Neural cell (in vitro differentiated cells): Measurements from ENCODE around the gene MLPH. TPM values are rescaled to one million over a fixed set of nuclear protein-coding genes. Genes with fewer than 3 reads are reported as not detected.

Experiments
- H2AFZ ChIP-seq: fragments of 200-600, 300-800 bp; sonication (generic), shearing (Covaris generic); 2 replicates; pipeline ENCODE4 v1.6.0; 2014; ENCODE audit warnings: low read depth, mild to moderate bottlenecking, antibody characterized with exemption, low read length, moderate library complexity
- H3F3A ChIP-seq: fragments of 200-600 bp; shearing (Covaris generic); 2 replicates; pipeline ENCODE4 v1.6.1; 2016; ENCODE audit warnings: mild to moderate bottlenecking, moderate library complexity, mixed read lengths, antibody characterized with exemption, low read length; ENCODE audit not compliant: insufficient read depth, poor library complexity, severe bottlenecking
- H3K27ac ChIP-seq: fragments of 200-600, 300-800 bp; sonication (generic), shearing (Covaris generic); 2 replicates; pipeline ENCODE4 v1.5.1; 2014; ENCODE audit warnings: mild to moderate bottlenecking, low read length, moderate library complexity
- H3K27me3 ChIP-seq: fragments of 300-800, 200-600 bp; sonication (generic), shearing (Covaris generic); 2 replicates; pipeline ENCODE4 v1.6.0; 2014; ENCODE audit warnings: mild to moderate bottlenecking, low read depth, low read length, moderate library complexity; ENCODE audit not compliant: insufficient read depth
- H3K36me3 ChIP-seq: fragments of 300-800, 200-600 bp; sonication (generic), shearing (Covaris generic); 2 replicates; pipeline ENCODE4 v1.5.1; 2014; ENCODE audit warnings: mild to moderate bottlenecking, antibody characterized with exemption, low read length, moderate library complexity; ENCODE audit not compliant: insufficient read depth
- H3K4me2 ChIP-seq: fragments of 300-800, 200-600 bp; sonication (generic), shearing (Covaris generic); 2 replicates; pipeline ENCODE4 v1.6.0; 2014; ENCODE audit warnings: mild to moderate bottlenecking, low read length
- H3K4me3 ChIP-seq: fragments of 300-800, 200-600 bp; sonication (generic), shearing (Covaris generic); 2 replicates; pipeline ENCODE4 v1.5.1; 2014; ENCODE audit warnings: mild to moderate bottlenecking, low read length, moderate library complexity
- H3K79me2 ChIP-seq: fragments of 200-600 bp; shearing (Covaris generic); replicated peaks from 2 replicates; pipeline ENCODE4 v1.6.0; 2014; ENCODE audit warnings: mild to moderate bottlenecking, low read length, moderate library complexity; ENCODE audit not compliant: insufficient read depth
- H3K9ac ChIP-seq: fragments of 300-800, 200-600 bp; sonication (generic), shearing (Covaris generic); 2 replicates; pipeline ENCODE4 v1.6.1; 2016; ENCODE audit warnings: mild to moderate bottlenecking, low read length, mixed read lengths
- H3K9me2 ChIP-seq: fragments of 200-600 bp; shearing (Covaris generic); 2 replicates; pipeline ENCODE4 v1.6.1; 2016; ENCODE audit warnings: mild to moderate bottlenecking, low read length, mixed read lengths; ENCODE audit not compliant: insufficient read depth
- H3K9me3 ChIP-seq: fragments of 200-600, 300-800 bp; sonication (generic), shearing (Covaris generic); 2 replicates; pipeline ENCODE4 v1.6.1; 2016; ENCODE audit warnings: mild to moderate bottlenecking, mixed run types, low read length, moderate library complexity, mixed read lengths
- H4K20me1 ChIP-seq: fragments of 200-600 bp; shearing (Covaris generic); 2 replicates; pipeline ENCODE4 v1.6.1; 2016; ENCODE audit warnings: mild to moderate bottlenecking, mixed run types; ENCODE audit not compliant: insufficient read depth
- EP300 ChIP-seq: fragments of 450-650 bp; conservative IDR thresholded peaks from 2 replicates; pipeline ENCODE4 v1.6.1; 2014; ENCODE audit warnings: antibody characterized with exemption, mild to moderate bottlenecking, moderate library complexity; ENCODE audit not compliant: poor library complexity, severe bottlenecking
- EZH2 ChIP-seq: fragments of 200-600, 300-800 bp; shearing (Covaris generic), sonication (generic); IDR thresholded peaks from 2 replicates; pipeline ENCODE4 v1.6.1; 2014; ENCODE audit warnings: antibody characterized with exemption, low read length, borderline replicate concordance, mild to moderate bottlenecking; ENCODE audit not compliant: insufficient read depth, poor library complexity, severe bottlenecking
- MXI1 ChIP-seq: fragments of 450-650 bp; conservative IDR thresholded peaks from 2 replicates; pipeline ENCODE4 v1.6.1; 2014; ENCODE audit warnings: antibody characterized with exemption, mild to moderate bottlenecking; ENCODE audit not compliant: poor library complexity, severe bottlenecking
- POLR2AphosphoS5 ChIP-seq: IDR thresholded peaks from 2 replicates; pipeline ENCODE4 v1.6.1; 2012
- RAD21 ChIP-seq: fragments of 450-650 bp; conservative IDR thresholded peaks from 2 replicates; pipeline ENCODE4 v1.6.1; 2014; ENCODE audit warnings: antibody characterized with exemption, mild to moderate bottlenecking, moderate library complexity
- REST ChIP-seq: IDR thresholded peaks from 2 replicates; pipeline ENCODE4 v1.6.1; 2012; ENCODE audit warnings: borderline replicate concordance
- SMC3 ChIP-seq: fragments of 450-650 bp; conservative IDR thresholded peaks from 2 replicates; pipeline ENCODE4 v1.6.1; 2014; ENCODE audit warnings: antibody characterized with exemption, mild to moderate bottlenecking, moderate library complexity; ENCODE audit not compliant: poor library complexity
- TAF1 ChIP-seq: IDR thresholded peaks from 2 replicates; pipeline ENCODE4 v1.6.1; 2012; ENCODE audit warnings: low read depth
- polyA plus RNA-seq: library from polyadenylated mRNA; depleted of rRNA; stranded (reverse); fragments of >200 nt; gene quantifications from 2 replicates; pipeline ENCODE4 v1.2.3, GENCODE V29; 2014
- TF ChIP-seq, protein P1 (sequence below): fragments of 450-650 bp; IDR thresholded peaks from 2 replicates; pipeline ENCODE4 v1.5.1; 2014; ENCODE audit warnings: antibody characterized with exemption, mild to moderate bottlenecking, moderate library complexity; ENCODE audit not compliant: poor library complexity, severe bottlenecking

The MLPH gene
- polyA plus RNA-seq, 1 donor from 2014 or later, result not detected

DNA sequence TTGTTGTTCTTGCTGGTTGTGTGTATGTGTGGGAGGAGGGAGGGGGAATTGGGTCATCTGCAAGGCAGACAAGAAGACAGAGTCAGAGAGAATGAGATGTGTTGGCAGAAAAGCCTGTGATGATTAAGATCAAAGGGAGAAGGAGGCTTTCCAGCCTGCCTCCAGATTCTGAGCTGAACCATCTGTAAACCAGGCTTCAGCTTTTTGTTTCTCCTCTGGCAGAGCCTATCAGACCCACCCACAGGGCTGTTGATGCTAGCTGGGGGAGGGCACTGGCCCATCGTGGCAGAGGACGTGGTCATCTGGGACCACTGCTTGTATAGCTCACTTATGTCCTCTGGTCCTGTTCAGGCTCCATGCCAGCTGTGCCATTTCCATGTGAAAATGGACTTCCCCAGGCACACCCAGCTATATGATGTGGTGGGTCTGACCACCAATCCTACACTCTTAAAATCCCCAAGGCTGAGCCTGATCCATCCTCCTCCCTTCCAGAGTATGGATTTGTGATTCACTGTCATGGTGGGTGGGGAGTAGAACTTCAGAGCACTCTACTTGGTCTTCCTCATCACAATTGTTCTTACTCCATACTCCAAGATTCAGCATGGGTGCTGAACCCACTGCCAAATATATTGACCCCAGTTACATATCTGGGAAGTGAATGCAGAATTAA is 45.3 kb upstream of the MLPH start:
- Histone ChIP-seq H3K4me2 (no peak overlapping the region), H3K9ac (no peak overlapping the region), H4K20me1 (no peaks in the 10 kb centered on the region), H3F3A (no peaks in the 10 kb centered on the region), H2AFZ (no peak overlapping the region), H3K4me3 (no peak overlapping the region), H3K27me3 (no peaks in the 10 kb centered on the region), H3K9me2 (no peaks in the 10 kb centered on the region), H3K27ac (no peak overlapping the region), H3K36me3 (no peaks in the 10 kb centered on the region), H3K9me3 (no peaks in the 10 kb centered on the region), H3K79me2 (no peaks in the 10 kb centered on the region)
- TF ChIP-seq REST, result no peak
- TF ChIP-seq EZH2, result no peak
- TF ChIP-seq POLR2AphosphoS5, result no peak
- TF ChIP-seq MXI1, result no peak

- no peaks in the 10 kb centered on the region for H3K9me3 ChIP-seq
- H2AFZ ChIP-seq, result no peak overlapping the region
- H4K20me1 ChIP-seq, result no peaks in the 10 kb centered on the region
- TF ChIP-seq EP300 (no peak), TAF1 (no peak), MXI1 (no peak), RAD21 (no peak), SMC3 (no peak), REST (no peak), POLR2AphosphoS5 (no peak), EZH2 (no peak)
- TF ChIP-seq, protein P1, sequence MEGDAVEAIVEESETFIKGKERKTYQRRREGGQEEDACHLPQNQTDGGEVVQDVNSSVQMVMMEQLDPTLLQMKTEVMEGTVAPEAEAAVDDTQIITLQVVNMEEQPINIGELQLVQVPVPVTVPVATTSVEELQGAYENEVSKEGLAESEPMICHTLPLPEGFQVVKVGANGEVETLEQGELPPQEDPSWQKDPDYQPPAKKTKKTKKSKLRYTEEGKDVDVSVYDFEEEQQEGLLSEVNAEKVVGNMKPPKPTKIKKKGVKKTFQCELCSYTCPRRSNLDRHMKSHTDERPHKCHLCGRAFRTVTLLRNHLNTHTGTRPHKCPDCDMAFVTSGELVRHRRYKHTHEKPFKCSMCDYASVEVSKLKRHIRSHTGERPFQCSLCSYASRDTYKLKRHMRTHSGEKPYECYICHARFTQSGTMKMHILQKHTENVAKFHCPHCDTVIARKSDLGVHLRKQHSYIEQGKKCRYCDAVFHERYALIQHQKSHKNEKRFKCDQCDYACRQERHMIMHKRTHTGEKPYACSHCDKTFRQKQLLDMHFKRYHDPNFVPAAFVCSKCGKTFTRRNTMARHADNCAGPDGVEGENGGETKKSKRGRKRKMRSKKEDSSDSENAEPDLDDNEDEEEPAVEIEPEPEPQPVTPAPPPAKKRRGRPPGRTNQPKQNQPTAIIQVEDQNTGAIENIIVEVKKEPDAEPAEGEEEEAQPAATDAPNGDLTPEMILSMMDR, result no peak
- no peaks in the 10 kb centered on the region for H3K27me3 ChIP-seq
- H3K9me2 ChIP-seq, result no peaks in the 10 kb centered on the region
- no peaks in the 10 kb centered on the region for H3K36me3 ChIP-seq
- no peak overlapping the region for H3K9ac ChIP-seq
- no peak overlapping the region for H3K4me2 ChIP-seq
- H3F3A ChIP-seq, result no peaks in the 10 kb centered on the region
- H3K79me2 ChIP-seq, result no peaks in the 10 kb centered on the region
- no peak overlapping the region for H3K4me3 ChIP-seq
- no peak overlapping the region for H3K27ac ChIP-seq
Measured at GRCh38 chr2:237444071-237444470, 43.0 kb upstream of the MLPH start.
